ENCODE data around the gene LIX1.

DNA sequence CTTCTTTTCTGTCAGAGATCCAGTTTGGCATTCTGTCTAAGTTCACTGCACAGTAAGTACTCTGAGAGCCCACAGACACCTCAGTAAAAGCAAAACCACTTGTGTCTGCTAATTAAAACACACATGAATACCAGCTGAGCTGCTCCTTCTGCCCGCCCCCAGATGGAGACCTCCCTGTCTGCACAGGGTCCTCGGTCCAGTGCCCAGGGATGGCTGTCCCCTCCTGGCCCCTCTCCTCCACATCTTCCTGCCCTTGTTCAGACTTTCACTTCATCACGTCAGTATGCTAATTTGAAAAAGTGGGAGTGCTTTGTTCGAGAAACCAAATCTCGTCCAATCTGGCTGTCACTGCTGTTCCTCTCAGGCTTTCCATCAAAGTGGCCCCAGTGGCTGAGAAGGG lies 43.5 kb downstream of the LIX1 start:
- TF ChIP-seq, protein P1, sequence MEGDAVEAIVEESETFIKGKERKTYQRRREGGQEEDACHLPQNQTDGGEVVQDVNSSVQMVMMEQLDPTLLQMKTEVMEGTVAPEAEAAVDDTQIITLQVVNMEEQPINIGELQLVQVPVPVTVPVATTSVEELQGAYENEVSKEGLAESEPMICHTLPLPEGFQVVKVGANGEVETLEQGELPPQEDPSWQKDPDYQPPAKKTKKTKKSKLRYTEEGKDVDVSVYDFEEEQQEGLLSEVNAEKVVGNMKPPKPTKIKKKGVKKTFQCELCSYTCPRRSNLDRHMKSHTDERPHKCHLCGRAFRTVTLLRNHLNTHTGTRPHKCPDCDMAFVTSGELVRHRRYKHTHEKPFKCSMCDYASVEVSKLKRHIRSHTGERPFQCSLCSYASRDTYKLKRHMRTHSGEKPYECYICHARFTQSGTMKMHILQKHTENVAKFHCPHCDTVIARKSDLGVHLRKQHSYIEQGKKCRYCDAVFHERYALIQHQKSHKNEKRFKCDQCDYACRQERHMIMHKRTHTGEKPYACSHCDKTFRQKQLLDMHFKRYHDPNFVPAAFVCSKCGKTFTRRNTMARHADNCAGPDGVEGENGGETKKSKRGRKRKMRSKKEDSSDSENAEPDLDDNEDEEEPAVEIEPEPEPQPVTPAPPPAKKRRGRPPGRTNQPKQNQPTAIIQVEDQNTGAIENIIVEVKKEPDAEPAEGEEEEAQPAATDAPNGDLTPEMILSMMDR (IDR thresholded peaks at IDR 0.05 in 8 of 11, conservative IDR thresholded peaks at IDR 0.05 in 3 of 11) = no peak
- no peak for TF ChIP-seq POLR2A (IDR thresholded peaks at IDR 0.05)
- no peak for TF ChIP-seq POLR2AphosphoS5 (IDR thresholded peaks at IDR 0.05)

All from spleen (tissue), 7 donors.